HL-60/S4 treated with phorbol 12-myristate 13-acetate at 8.2 ng/mL for 4 days and 3 days (cell line): ENCODE measurements around the gene PNN.
"Not testable (repeated sequence)": the region's sequence is repeated elsewhere in the genome, so short reads cannot be mapped to it uniquely, and the experiment has no call there.

Experiments used
- in situ Hi-C: fragments of 300-500 bp; cut with MboI; formaldehyde crosslinking; loops from 2 replicates; pipeline ENCODE4 v1.15.0; 2022; ENCODE audit warnings: low sequenced_read_pairs

Gene PNN

GRCh38 chr14:39174560-39175444, at the start of gene PNN:
Gene PNN, plus strand, starts transcription at chr14:39175254. Its CDS starts 26 bp downstream, at chr14:39175280.
- in situ Hi-C loops = no loop called here

- in situ Hi-C loops = not testable (repeated sequence)
Observed at GRCh38 chr14:39137835-39138234, 37.2 kb upstream of the PNN start.

DNA sequence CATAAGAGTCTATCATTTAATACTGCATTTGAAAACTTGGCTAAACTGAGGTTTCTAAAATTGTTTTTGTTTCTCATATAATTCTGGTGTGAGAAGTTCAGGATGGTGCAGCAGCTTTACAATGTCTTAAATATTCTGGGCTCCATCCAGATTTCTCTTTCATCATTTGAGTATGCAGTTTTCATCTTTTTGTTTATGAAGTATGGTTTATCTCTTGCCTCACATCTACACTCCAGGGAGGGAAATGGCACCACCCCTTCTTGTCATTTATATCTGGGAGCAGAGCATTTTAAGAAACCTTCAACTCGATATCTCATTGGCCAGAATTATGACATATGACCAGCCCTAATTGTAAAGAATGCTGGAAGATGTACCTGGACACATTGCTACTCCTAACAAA, 36.6 kb upstream of the PNN start:
- in situ Hi-C loops = no loop called here

DNA sequence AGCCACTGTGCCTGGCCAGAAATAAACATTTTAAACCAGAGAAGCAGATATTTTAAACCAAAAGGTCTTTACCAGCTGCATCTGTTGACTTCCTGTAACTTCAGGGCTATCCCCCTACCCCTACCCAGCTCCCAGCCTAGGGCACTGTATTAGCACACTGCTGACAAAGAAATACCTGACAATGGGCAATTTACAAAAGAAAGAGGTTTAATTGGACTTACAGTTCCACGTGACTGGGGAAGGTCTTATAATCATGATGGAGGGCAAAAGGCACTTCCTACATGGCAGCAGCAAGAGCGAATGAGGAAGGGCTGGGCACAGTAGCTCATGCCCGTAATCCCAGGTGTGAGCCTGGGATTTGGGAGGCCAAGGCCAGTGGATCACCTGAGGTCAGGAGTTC, 34.9 kb upstream of the PNN start:
- in situ Hi-C loops = no loop called here

DNA sequence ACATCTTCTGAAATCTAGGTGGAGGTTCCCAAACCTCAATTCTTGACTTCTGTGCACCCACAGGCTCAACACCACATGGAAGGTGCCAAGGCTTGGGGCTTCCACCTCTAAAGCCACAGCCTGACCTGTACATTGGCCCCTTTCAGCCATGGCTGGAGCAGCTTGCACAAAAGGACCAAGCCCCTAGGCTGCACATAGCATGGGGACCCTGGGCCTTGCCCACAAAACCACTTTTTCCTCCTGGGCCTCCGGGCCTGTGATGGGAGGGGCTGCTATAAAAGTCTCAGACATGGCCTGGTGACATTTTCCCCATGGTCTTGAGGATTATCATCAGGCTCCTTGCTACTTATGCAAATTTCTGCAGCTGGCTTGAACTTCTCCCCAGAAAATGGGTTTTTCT, 33.4 kb upstream of the PNN start:
- in situ Hi-C loops = not testable (repeated sequence)

DNA sequence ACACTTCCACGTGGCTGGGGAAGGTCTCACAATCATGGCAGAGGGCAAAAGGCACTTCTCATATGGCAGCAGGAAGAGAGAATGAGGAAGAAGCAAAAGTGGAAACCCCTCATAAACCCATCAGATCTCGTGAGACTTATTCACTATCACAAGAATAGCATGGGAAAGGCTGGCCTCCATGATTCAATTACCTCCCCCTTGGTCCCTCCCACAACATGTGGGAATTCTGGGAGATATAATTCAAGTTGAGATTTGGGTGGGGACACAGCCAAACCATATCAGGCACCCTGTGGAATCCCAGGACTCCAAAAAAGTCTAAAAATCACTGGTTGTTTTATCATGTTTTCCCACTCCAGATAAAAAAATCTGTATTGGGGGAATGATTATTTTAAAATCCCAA, 31.8 kb upstream of the PNN start:
- in situ Hi-C loops = not testable (repeated sequence)

DNA sequence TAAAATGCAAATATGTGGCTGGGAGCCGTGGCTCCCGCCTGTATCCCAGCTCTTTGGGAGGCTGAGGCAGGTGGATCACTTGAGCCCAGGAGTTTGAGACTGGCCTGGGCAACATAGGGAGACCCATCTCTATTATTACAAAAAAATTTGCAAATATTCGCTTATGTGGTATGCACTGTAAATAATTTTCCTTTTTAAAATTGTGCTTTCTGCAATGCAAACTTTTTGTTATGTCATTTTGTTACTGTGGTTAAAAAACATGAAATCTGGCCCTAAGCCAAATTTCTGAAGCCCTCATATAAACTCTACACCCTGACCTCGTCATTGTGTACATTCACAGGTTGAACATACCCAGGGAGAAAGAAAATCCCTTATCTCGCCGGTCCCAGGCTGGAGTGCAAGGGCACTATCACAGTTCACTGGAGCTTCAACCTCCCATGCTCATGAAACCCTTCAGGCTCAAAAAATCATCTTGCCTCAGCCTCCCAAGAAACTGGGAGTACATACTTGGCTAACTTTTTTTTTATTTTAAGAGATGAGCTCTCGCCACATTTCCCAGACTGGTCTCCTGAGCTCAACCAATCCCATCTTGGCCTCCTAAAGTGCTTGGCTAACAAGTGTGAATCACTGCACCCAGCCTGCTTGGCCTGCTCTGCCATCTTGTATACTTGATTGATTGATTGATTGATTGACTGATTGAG, 29.6 kb upstream of the PNN start:
- in situ Hi-C loops = no loop called here

DNA sequence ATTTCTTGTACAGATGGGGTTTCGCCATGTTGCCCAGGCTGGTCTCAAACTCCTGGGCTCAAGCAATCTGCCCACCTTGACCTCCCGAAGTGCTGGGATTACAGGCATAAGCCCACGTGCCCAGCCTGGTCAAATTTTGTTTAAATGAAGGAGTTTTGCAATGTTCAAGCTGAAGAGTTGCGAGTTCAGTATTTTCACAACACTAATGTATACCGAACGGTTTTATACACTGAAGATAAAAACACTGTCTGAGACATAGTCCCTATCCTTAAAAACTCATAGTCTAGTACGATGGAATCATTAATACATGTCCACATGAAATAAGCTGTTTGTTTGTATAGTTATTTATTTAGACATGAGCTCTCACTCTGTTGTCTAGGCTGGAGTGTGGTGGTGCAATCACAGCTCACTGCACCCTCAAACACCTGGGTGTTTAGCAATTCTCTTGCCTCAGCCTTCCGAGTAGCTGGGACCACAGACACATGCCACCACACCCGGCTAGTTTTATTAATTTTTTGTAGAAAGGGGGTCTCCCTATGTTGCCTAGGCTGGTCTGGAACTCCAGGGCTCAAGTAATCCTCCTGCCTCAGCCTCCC, 20.4 kb upstream of the PNN start:
- in situ Hi-C loops = no loop called here

- in situ Hi-C loops = no loop called here
Observed at GRCh38 chr14:39157491-39157890, 17.6 kb upstream of the PNN start.

- in situ Hi-C loops = no loop called here
Observed at GRCh38 chr14:39158222-39158858, 16.7 kb upstream of the PNN start.

DNA sequence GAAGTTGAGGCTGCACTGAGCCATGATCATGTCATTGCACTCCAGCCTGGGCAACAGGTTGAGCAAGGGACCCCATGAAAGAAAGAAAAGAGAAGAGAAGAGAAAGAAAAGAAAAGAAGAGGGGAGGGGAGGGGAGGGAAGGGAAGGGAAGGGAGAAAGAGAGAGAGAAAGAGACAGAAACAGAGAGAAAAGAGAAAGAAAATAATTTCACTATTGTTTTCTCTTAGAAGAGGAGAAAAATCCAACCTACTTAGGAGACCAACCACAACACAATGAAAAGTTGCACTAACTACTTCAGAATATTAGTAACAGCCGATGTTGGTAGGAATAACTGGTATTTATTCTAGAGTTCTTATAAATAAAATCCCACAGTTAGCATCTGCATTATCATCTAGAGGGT, 14.6 kb upstream of the PNN start:
- in situ Hi-C loops = no loop called here

DNA sequence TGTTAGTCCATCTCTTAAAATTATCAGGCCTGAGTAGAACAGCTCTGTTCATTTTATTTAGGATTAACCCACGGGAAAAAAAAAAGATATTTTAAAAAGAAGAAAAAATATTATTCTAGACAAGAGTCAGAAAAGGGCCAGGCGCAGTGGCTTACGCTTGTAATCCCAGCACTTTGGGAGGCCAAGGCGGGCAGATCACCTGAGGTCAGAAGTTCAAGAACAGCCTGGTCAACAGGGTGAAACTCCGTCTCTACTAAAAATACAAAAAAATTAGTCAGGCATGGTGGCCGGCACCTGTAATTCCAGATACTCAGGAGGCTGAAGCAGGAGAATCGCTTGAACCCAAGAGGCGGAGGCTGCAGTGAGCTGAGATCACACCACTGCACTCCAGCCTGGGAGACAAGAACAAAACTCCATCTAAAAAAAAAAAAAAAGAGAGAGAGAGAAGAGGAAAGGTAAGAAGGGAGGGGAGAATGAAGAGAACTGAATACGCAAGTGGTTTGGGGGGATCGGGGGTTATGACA, 7.2 kb upstream of the PNN start:
- in situ Hi-C loops = not testable (repeated sequence)

GRCh38 chr14:39168591-39168990, 6.5 kb upstream of the PNN start:
- in situ Hi-C loops = no loop called here

GRCh38 chr14:39169541-39169900, 5.5 kb upstream of the PNN start:
- in situ Hi-C loops = no loop called here

- in situ Hi-C loops = no loop called here
Observed at GRCh38 chr14:39173198-39173597, 1.9 kb upstream of the PNN start.

DNA sequence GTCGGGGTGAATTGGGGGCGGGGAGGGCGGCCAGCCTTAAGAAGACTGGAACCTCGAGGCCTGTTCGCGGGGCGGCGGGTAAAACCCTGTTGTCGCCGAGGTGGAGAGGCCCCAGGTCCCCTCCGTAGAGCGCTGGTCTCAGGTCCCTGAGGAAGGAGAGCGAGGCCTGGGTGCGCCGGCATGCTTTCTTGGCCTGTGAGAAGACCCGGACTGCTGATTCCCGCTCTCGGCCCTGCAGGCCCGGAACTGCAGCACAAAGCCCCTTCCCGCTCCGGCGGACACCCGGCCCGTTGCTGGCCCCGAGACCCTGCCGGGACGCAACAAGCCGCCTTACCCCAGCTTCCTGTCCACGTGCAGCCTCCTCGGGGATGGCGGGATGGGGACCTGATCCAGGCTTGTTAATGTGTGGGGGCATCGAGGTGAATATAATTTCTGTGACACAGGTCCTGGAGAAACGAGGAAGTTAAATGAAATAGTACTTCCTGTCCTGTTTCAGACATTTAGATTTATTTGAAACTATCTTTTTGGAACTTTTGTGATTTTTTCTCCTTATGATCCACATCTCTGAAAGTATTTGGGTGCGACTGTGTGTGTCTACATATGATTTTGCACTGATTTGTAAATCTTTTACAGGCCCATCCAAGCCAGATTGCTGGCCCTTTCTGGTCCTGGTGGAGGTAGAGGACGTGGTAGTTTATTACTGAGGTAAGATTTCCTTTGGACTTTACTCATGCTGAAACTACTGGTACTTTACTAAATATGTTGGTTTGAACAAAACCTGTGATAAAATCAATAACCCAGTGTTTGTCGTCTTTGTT, 600 bp downstream of the PNN start:
- in situ Hi-C loops = no loop called here

DNA sequence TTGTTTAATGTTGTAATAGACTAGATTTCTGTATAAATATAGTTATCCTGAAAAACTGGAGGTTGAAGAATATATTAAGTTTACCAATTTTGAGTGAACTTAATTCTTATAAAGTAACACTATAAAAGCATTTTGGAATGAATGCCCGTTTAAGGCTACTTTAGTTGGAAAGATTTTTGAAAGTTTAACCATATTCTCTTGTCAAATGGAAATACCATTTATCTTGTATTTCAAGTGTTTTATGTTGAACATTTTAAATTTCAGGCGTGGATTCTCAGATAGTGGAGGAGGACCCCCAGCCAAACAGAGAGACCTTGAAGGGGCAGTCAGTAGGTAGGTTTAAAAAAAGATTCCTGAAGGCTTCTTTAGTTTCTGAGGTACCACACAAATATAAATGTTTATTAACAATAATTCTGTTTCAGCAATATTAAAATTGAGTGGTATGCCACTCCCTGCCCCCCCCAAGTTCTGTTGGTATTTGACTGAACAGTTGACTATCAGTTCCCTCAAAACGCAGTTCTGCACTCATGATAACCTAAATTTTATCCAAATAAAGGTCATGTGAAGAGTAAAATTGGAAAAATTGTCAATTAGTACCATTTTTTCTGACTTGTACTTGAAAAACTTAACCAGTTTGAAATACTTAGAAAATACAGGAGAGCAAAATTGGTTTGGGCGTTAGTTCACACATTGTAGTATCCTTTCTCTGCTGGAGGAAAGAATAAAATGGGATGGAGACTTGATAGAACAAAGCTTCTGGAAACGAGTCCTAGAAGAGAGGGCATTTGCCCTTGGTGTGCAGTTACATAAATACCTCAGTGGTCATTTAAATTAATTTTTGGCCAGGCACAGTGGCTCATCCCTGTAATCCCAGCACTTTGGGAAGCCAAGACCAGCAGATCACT, 1.5 kb downstream of the PNN start:
- in situ Hi-C loops = no loop called here

DNA sequence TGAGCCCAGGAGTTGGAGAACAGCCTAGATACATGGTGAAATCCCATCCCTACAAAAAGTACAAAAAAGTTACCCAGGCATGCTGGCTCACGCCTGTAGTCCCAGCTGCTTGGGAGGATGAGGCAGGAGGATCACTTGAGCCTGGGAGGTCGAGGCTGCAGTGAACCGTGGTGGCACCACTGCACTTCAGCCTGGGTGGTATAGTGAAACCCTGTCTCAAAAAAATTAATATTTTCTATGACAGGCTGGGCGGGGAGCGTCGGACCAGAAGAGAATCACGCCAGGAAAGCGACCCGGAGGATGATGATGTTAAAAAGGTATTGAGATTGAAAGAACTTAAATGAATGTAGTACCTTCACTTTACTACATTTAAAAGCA, 2.1 kb downstream of the PNN start:
- in situ Hi-C loops = no loop called here

- in situ Hi-C loops = no loop called here
Observed at GRCh38 chr14:39179042-39179441, 4.0 kb downstream of the PNN start.
